K562 (cell line): Measurements from ENCODE around the gene NEK2. TPM values are rescaled to one million over a fixed set of nuclear protein-coding genes. Genes with fewer than 3 reads are reported as not detected.

Experiments used
- DPF2 ChIP-seq: fragments of 450-650 bp; IDR thresholded peaks from 2 replicates; pipeline ENCODE4 v1.6.1; 2016
- GATA2 ChIP-seq: sonication (generic); formaldehyde crosslinking; IDR thresholded peaks from 2 replicates; pipeline ENCODE4 v1.4.0; 2020; ENCODE audit warnings: mild to moderate bottlenecking, missing genetic modification reagents
- KDM5B ChIP-seq: fragments of 200-600 bp; sonication (generic); IDR thresholded peaks from 2 replicates; pipeline ENCODE4 v1.6.1; 2012; ENCODE audit warnings: low read depth, mild to moderate bottlenecking, moderate library complexity, low read length, control low read depth, inconsistent platforms; ENCODE audit not compliant: insufficient replicate concordance
- KHSRP ChIP-seq: fragments of 450-650 bp; IDR thresholded peaks from 2 replicates; pipeline ENCODE4 v1.6.1; 2017
- LEF1 ChIP-seq: fragments of 450-650 bp; IDR thresholded peaks from 2 replicates; pipeline ENCODE4 v1.6.1; 2016; ENCODE audit warnings: mild to moderate bottlenecking
- RBBP5 ChIP-seq: fragments of 200-600 bp; sonication (generic); IDR thresholded peaks from 2 replicates; pipeline ENCODE4 v1.6.1; 2012; ENCODE audit warnings: borderline replicate concordance, mild to moderate bottlenecking, low read length, control low read depth, inconsistent platforms; ENCODE audit not compliant: insufficient read depth, poor library complexity, severe bottlenecking
- RBM25 ChIP-seq: fragments of 200-400 bp; formaldehyde crosslinking; IDR thresholded peaks from 2 replicates; pipeline ENCODE4 v1.6.1; 2018; ENCODE audit warnings: low read length, low read depth, moderate library complexity; ENCODE audit not compliant: severe bottlenecking
- SUPT5H ChIP-seq: fragments of 450-650 bp; IDR thresholded peaks from 2 replicates; pipeline ENCODE4 v1.6.1; 2016
- ZC3H8 ChIP-seq: fragments of 450-650 bp; IDR thresholded peaks from 2 replicates; pipeline ENCODE4 v1.6.1; 2017
- ZFPM2 ChIP-seq: fragments of 250-450 bp; sonication (Bioruptor Pico); IDR thresholded peaks from 2 replicates; pipeline ENCODE4 v1.5.1; 2022; ENCODE audit warnings: mild to moderate bottlenecking
- ZKSCAN1 ChIP-seq: fragments of 150-350 bp; IDR thresholded peaks from 2 replicates; pipeline ENCODE4 v1.6.1; 2016; ENCODE audit warnings: low read depth, low read length
- ZNF140 ChIP-seq: fragments of 250-450 bp; sonication (Bioruptor Pico); IDR thresholded peaks from 2 replicates; pipeline ENCODE4 v1.8.0; 2021; ENCODE audit warnings: moderate library complexity, mild to moderate bottlenecking, inconsistent platforms
- ZNF3 ChIP-seq: fragments of 250-450 bp; sonication (Bioruptor Pico); IDR thresholded peaks from 2 replicates; pipeline ENCODE4 v1.5.0; 2021; ENCODE audit warnings: mild to moderate bottlenecking, moderate library complexity
- ZNF586 ChIP-seq: fragments of 450-650 bp; formaldehyde crosslinking; conservative IDR thresholded peaks from 2 replicates; pipeline ENCODE4 v1.4.0; 2020; ENCODE audit warnings: mild to moderate bottlenecking, moderate library complexity
- ZZZ3 ChIP-seq: fragments of 450-650 bp; IDR thresholded peaks from 2 replicates; pipeline ENCODE4 v1.6.1; 2016; ENCODE audit warnings: antibody characterized with exemption, mild to moderate bottlenecking, moderate library complexity
- polyA plus RNA-seq, 8 experiments: library from polyadenylated mRNA; depleted of rRNA in 4 of 8; stranded (reverse) in 5 of 8; unstranded in 3 of 8; fragments of >200 nt; fragmentation: Nextera tagmentation in 2 of 8; fragmentation: Illumina TruSeq in 1 of 8; extraction: Ambion mirVana in 2 of 8; extraction: Trizol in 1 of 8; gene quantifications; 2 replicates each; pipeline versions ENCODE4 v1.2.1 to v1.2.3, GENCODE V29; 2011 to 2014; ENCODE audit warnings: inconsistent platforms in 1 of 8, missing spikeins in 1 of 8
- total RNA-seq, 7 experiments: library from RNA; depleted of rRNA in 6 of 7; stranded (reverse); fragments of >200 nt in 6 of 7; fragmentation: Illumina TruSeq in 2 of 7; extraction: Trizol in 2 of 7; gene quantifications; 2 replicates each; pipeline versions ENCODE4 v1.2.1 to v1.2.3, GENCODE V29; 2011 to 2021; ENCODE audit warnings: low replicate concordance in 1 of 7
- TF ChIP-seq, protein P1 (sequence below): fragments of 200-400 bp; formaldehyde crosslinking; IDR thresholded peaks from 2 replicates; pipeline ENCODE4 v1.6.1; 2017; ENCODE audit warnings: mild to moderate bottlenecking, low read depth, low read length, moderate library complexity
- TF ChIP-seq, protein P2 (sequence below): IDR thresholded peaks from 2 replicates; pipeline ENCODE4 v1.6.1; 2016; ENCODE audit warnings: missing genetic modification characterization, missing compliant biosample characterization
- TF ChIP-seq, protein P3 (sequence below): fragments of 450-650 bp; IDR thresholded peaks from 2 replicates; pipeline ENCODE4 v1.6.1; 2014; ENCODE audit warnings: low read depth, mild to moderate bottlenecking, moderate library complexity, borderline replicate concordance
- TF ChIP-seq, protein P4 (sequence below): fragments of 250-450 bp; sonication (Bioruptor Pico); IDR thresholded peaks from 2 replicates; pipeline ENCODE4 v1.9.0; 2021; ENCODE audit warnings: mild to moderate bottlenecking

NEK2 gene
- total and polyA plus RNA-seq, 9 of the 15 experiments (the other 6 are each of a cell fraction or from before 2014, with no cell fraction given), result 30.0 to 74.7 (median 66.4) TPM

DNA sequence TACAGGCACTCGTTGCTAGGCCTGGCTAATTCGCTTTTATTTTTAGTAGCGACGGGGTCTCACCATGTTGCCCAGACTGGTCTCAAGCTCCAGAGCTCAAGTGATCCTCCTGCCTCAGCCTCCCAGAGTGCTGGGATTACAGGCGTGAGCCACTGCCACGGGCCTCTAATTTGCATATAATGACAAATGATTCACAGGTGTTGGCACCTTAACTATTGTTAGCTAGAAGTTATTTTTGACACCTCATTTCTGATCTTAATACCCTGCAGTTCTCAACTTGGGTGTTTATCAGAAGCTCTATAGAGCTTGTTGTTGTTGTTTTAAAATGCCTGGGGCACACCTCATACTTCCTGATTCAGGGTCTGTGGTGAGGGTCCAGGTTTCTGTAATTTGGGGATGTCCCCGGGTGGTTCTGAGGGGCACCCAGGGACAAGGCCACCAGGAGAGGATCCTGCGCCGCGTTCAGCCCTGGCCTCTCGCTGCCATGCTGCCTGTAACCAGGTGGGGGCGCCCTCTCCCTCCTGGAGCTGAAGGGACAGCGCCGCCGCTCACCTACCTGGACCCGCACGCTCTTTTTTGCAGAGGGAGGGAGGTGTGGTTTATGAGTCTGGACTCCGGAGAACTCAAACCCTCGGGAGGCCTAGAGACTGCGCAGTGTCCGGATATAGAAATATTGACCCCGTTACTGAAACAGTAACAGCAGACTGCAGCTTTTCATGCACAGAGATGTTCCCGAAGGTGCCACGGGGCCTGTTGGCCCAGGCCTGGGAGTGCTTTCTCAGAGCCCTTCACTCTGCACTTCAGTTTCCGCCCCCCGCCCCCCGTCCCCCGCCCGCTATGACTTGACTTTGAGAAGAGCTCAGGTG is 23.0 kb upstream of the NEK2 start (continued):
- no peak for TF ChIP-seq ZFPM2 (CRISPR knock-in tag)
- TF ChIP-seq, protein P1, sequence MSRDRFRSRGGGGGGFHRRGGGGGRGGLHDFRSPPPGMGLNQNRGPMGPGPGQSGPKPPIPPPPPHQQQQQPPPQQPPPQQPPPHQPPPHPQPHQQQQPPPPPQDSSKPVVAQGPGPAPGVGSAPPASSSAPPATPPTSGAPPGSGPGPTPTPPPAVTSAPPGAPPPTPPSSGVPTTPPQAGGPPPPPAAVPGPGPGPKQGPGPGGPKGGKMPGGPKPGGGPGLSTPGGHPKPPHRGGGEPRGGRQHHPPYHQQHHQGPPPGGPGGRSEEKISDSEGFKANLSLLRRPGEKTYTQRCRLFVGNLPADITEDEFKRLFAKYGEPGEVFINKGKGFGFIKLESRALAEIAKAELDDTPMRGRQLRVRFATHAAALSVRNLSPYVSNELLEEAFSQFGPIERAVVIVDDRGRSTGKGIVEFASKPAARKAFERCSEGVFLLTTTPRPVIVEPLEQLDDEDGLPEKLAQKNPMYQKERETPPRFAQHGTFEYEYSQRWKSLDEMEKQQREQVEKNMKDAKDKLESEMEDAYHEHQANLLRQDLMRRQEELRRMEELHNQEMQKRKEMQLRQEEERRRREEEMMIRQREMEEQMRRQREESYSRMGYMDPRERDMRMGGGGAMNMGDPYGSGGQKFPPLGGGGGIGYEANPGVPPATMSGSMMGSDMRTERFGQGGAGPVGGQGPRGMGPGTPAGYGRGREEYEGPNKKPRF, result no peak
- no peak for TF ChIP-seq KHSRP
- TF ChIP-seq RBBP5, result no peak
- TF ChIP-seq ZC3H8, result no peak
- TF ChIP-seq, protein P2, sequence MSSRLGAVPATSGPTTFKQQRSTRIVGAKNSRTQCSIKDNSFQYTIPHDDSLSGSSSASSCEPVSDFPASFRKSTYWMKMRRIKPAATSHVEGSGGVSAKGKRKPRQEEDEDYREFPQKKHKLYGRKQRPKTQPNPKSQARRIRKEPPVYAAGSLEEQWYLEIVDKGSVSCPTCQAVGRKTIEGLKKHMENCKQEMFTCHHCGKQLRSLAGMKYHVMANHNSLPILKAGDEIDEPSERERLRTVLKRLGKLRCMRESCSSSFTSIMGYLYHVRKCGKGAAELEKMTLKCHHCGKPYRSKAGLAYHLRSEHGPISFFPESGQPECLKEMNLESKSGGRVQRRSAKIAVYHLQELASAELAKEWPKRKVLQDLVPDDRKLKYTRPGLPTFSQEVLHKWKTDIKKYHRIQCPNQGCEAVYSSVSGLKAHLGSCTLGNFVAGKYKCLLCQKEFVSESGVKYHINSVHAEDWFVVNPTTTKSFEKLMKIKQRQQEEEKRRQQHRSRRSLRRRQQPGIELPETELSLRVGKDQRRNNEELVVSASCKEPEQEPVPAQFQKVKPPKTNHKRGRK (tag), result no peak
- TF ChIP-seq ZNF3 (CRISPR knock-in tag), result no peak
- TF ChIP-seq ZNF140 (CRISPR knock-in tag), result no peak
- no peak for TF ChIP-seq LEF1
- TF ChIP-seq DPF2, result no peak
- TF ChIP-seq, protein P3, sequence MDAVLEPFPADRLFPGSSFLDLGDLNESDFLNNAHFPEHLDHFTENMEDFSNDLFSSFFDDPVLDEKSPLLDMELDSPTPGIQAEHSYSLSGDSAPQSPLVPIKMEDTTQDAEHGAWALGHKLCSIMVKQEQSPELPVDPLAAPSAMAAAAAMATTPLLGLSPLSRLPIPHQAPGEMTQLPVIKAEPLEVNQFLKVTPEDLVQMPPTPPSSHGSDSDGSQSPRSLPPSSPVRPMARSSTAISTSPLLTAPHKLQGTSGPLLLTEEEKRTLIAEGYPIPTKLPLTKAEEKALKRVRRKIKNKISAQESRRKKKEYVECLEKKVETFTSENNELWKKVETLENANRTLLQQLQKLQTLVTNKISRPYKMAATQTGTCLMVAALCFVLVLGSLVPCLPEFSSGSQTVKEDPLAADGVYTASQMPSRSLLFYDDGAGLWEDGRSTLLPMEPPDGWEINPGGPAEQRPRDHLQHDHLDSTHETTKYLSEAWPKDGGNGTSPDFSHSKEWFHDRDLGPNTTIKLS, result 0 out of 2 replicates have a peak, but pooled peaks have one; percentile 40
- TF ChIP-seq ZNF586 (CRISPR knock-in tag), result no peak
- TF ChIP-seq GATA2 (CRISPR knock-in tag), result no peak
- TF ChIP-seq, protein P4, sequence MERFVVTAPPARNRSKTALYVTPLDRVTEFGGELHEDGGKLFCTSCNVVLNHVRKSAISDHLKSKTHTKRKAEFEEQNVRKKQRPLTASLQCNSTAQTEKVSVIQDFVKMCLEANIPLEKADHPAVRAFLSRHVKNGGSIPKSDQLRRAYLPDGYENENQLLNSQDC, result no peak
- TF ChIP-seq KDM5B, result no peak
- no peak for TF ChIP-seq RBM25
- TF ChIP-seq SUPT5H, result no peak
- no peak for TF ChIP-seq ZKSCAN1
- TF ChIP-seq ZZZ3, result no peak
